Measurements from ENCODE around the gene NBAS. TPM values are rescaled to one million over a fixed set of nuclear protein-coding genes. Genes with fewer than 3 reads are reported as not detected.

The NBAS gene
- total RNA-seq, 2 donors from 2014 or later = 31.5 to 32.0 TPM

GRCh38 chr2:15147591-15147990 is 413.5 kb downstream of the NBAS start:
- Histone ChIP-seq H3K4me3 (no peak overlapping the region), H3K27me3 (replicated peaks; ENCODE audit: insufficient read depth) (no peaks in the 10 kb centered on the region), H3K36me3 (no peaks in the 10 kb centered on the region), H3K4me1 (ENCODE audit: control insufficient read depth in 1 of 2, low read depth in 2 of 2) (no peaks in the 10 kb centered on the region), H3K27ac (no peak overlapping the region), H3K9me3 (no peaks in the 10 kb centered on the region)
- DNase-seq (ENCODE audit: low spot score) = no peak
- ATAC-seq (ENCODE audit: insufficient number of reproducible peaks, low FRiP score, low read depth) = no peak
- TF ChIP-seq, protein P1, sequence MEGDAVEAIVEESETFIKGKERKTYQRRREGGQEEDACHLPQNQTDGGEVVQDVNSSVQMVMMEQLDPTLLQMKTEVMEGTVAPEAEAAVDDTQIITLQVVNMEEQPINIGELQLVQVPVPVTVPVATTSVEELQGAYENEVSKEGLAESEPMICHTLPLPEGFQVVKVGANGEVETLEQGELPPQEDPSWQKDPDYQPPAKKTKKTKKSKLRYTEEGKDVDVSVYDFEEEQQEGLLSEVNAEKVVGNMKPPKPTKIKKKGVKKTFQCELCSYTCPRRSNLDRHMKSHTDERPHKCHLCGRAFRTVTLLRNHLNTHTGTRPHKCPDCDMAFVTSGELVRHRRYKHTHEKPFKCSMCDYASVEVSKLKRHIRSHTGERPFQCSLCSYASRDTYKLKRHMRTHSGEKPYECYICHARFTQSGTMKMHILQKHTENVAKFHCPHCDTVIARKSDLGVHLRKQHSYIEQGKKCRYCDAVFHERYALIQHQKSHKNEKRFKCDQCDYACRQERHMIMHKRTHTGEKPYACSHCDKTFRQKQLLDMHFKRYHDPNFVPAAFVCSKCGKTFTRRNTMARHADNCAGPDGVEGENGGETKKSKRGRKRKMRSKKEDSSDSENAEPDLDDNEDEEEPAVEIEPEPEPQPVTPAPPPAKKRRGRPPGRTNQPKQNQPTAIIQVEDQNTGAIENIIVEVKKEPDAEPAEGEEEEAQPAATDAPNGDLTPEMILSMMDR (IDR thresholded peaks at IDR 0.05) = no peak

DNA sequence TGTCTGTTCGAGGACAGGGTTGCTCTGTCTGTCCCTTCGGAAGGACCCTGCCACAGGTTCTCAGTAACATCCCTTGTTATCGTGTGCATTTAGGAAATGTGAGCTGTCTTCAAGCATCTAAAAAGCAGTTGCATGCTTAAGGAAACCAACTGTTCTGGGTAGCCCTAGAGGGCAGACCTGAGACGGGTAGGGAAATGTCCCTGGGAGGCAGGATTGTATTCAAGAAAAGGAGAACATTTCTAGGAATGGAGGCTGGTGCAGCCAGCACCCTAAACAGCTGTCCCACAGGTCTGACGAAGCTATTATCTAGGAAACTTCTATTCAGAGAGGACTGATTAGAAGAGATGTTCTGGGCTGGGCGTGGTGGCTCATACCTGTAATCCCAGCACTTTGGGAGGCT is 414.2 kb downstream of the NBAS start:
- no peak for DNase-seq (ENCODE audit: low spot score)
- Histone ChIP-seq H3K4me3 (no peak overlapping the region), H3K27me3 (replicated peaks; ENCODE audit: insufficient read depth) (no peaks in the 10 kb centered on the region), H3K27ac (no peak overlapping the region), H3K36me3 (no peaks in the 10 kb centered on the region), H3K4me1 (ENCODE audit: control insufficient read depth in 1 of 2, low read depth in 2 of 2) (no peaks in the 10 kb centered on the region), H3K9me3 (no peaks in the 10 kb centered on the region)
- TF ChIP-seq, protein P1 (IDR thresholded peaks at IDR 0.05) = no peak
- ATAC-seq (ENCODE audit: insufficient number of reproducible peaks, low FRiP score, low read depth) = no peak

DNA sequence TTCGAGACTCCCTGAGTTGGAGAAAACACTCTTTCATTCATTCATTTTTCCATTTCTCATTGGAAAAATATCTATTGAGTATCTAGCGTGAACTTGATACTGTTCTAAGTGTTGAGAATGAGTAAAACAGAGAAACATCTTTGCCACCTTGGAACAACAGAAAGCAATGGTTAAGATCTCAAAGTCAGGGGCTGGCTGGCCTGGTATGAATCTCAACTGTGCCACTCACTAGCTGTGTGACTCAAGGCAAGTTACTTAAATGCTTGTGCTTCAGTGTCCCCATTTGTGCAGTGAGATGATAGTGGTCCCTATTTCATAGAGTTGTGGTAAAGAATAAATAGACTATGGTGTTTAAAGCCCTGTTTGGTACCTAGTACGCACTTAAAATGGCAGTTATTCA is 415.2 kb downstream of the NBAS start:
- ATAC-seq (ENCODE audit: insufficient number of reproducible peaks, low FRiP score, low read depth) = no peak
- no peak overlapping the region for H3K4me3 ChIP-seq

DNA sequence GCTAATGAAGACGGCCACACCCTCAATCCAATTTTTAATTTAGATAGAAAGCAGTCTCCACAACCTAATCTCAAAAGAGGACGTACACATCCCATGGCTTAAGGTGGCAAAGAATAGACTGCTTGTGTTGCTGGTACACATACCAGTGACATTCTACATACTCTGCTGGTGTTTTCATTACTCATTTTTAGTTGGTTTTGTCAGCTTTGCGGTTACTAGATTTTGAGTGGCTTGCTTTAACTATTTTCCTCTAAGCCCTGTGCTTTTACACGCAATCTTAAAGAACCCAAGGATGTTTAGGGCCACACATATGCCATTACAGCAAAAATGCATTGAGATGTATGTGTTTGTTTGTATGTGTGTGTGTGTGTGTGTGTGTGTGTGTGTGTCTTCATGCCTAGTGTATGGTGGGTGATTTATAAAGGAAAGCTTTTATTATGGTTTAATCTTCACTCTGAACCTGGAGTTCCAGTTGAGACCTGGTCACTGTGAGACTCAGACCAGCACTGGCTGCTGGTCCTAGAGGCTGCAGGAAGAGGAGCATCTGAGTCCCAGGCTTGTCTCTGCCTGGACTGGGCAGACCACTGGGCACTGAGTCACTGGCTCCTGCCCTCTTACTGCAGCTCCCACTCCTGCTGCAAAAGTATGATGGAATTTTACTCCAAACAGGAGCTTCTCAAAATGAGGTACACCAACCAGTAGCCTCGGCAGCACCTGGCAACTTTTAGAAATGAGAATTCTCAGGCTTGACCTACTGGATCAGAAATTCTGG is 415.9 kb downstream of the NBAS start:
- H3K27ac ChIP-seq = no peak overlapping the region
- DNase-seq (ENCODE audit: low spot score) (no peak), ATAC-seq (ENCODE audit: insufficient number of reproducible peaks, low FRiP score, low read depth) (no peak)
- TF ChIP-seq, protein P1 (IDR thresholded peaks at IDR 0.05) = no peak
- H3K4me1 ChIP-seq (ENCODE audit: control insufficient read depth in 1 of 2, low read depth in 2 of 2) = no peaks in the 10 kb centered on the region
- no peaks in the 10 kb centered on the region for H3K27me3 ChIP-seq (replicated peaks; ENCODE audit: insufficient read depth)
- no peak overlapping the region for H3K4me3 ChIP-seq
- no peaks in the 10 kb centered on the region for H3K36me3 ChIP-seq
- no peaks in the 10 kb centered on the region for H3K9me3 ChIP-seq

More for the DNA sequence above, 415.2 kb downstream of the NBAS start:
- H3K36me3 ChIP-seq = no peaks in the 10 kb centered on the region
- no peaks in the 10 kb centered on the region for H3K27me3 ChIP-seq (replicated peaks; ENCODE audit: insufficient read depth)
- H3K9me3 ChIP-seq = no peaks in the 10 kb centered on the region
- H3K4me1 ChIP-seq (ENCODE audit: control insufficient read depth in 1 of 2, low read depth in 2 of 2) = no peaks in the 10 kb centered on the region
- DNase-seq (ENCODE audit: low spot score) = no peak
- TF ChIP-seq, protein P1 (IDR thresholded peaks at IDR 0.05) = no peak
- no peak overlapping the region for H3K27ac ChIP-seq

GRCh38 chr2:15142069-15142689 is 419.0 kb downstream of the NBAS start:
- H3K27ac ChIP-seq = no peak overlapping the region
- no peaks in the 10 kb centered on the region for H3K9me3 ChIP-seq
- ATAC-seq (ENCODE audit: insufficient number of reproducible peaks, low FRiP score, low read depth) (no peak), DNase-seq (ENCODE audit: low spot score) (no peak)
- no peaks in the 10 kb centered on the region for H3K4me1 ChIP-seq (ENCODE audit: control insufficient read depth in 1 of 2, low read depth in 2 of 2)
- TF ChIP-seq, protein P1 (IDR thresholded peaks at IDR 0.05) = no peak
- no peaks in the 10 kb centered on the region for H3K27me3 ChIP-seq (replicated peaks; ENCODE audit: insufficient read depth)
- H3K36me3 ChIP-seq = no peaks in the 10 kb centered on the region
- no peak overlapping the region for H3K4me3 ChIP-seq

Measured in thoracic aorta (tissue), 2 donors.